Middle frontal gyrus (tissue), 1 donor: ENCODE measurements around the gene PPP2R5C.
"Not testable (repeated sequence)": the region's sequence is repeated elsewhere in the genome, so short reads cannot be mapped to it uniquely, and the experiment has no call there.

ENCODE experiments used
- DNase-seq: peaks from one replicate; pipeline ENCODE4 v3.0.0-alpha.2; 2015; ENCODE audit warnings: low spot score; ENCODE audit errors: extremely low spot score

Gene PPP2R5C

GRCh38 chr14:101781240-101782061, 19.9 kb downstream of the PPP2R5C start:
- no peak for DNase-seq

- no peak for DNase-seq
Observed at GRCh38 chr14:101783260-101784016, 21.9 kb downstream of the PPP2R5C start.

GRCh38 chr14:101784631-101785030, 23.1 kb downstream of the PPP2R5C start:
- no peak for DNase-seq

- no peak for DNase-seq
Observed at GRCh38 chr14:101788016-101788635, 26.6 kb downstream of the PPP2R5C start.

- no peak for DNase-seq
Observed at GRCh38 chr14:101789222-101789621, 27.7 kb downstream of the PPP2R5C start.

- DNase-seq = no peak
Observed at GRCh38 chr14:101790232-101790631, 28.7 kb downstream of the PPP2R5C start.

- no peak for DNase-seq
Observed at GRCh38 chr14:101791919-101792572, 30.5 kb downstream of the PPP2R5C start.

GRCh38 chr14:101796016-101796415, 34.5 kb downstream of the PPP2R5C start:
- DNase-seq = no peak

GRCh38 chr14:101796479-101796878, 35.0 kb downstream of the PPP2R5C start:
- no peak for DNase-seq

GRCh38 chr14:101797856-101798255, 36.3 kb downstream of the PPP2R5C start:
- DNase-seq = no peak

- not testable (repeated sequence) for DNase-seq
Observed at GRCh38 chr14:101804373-101804772, 42.9 kb downstream of the PPP2R5C start.

GRCh38 chr14:101806252-101806651, 44.7 kb downstream of the PPP2R5C start:
- not testable (repeated sequence) for DNase-seq

GRCh38 chr14:101808020-101808641, 46.6 kb downstream of the PPP2R5C start:
- no peak for DNase-seq

- no peak for DNase-seq
Observed at GRCh38 chr14:101808894-101809670, 47.6 kb downstream of the PPP2R5C start.

- peak; percentile 87 for DNase-seq
Observed at GRCh38 chr14:101809671-101810514, 48.4 kb downstream of the PPP2R5C start.

- no peak for DNase-seq
Observed at GRCh38 chr14:101810897-101811621, 49.5 kb downstream of the PPP2R5C start.

GRCh38 chr14:101812071-101812470, 50.6 kb downstream of the PPP2R5C start:
- DNase-seq = no peak

- no peak for DNase-seq
Observed at GRCh38 chr14:101813171-101813759, 51.8 kb downstream of the PPP2R5C start.
